HG02623 (cell line): ENCODE data around the gene PIGZ.
A peak's percentile ranks its signal among the peaks of the same experiment; 100 is the strongest.

Experiments
- ATAC-seq: cut with Tn5 transposase; IDR thresholded peaks from one replicate; pipeline ENCODE4 v1.9.1; 2021; ENCODE audit warnings: moderate library complexity; ENCODE audit not compliant: unreplicated experiment

Gene PIGZ

GRCh38 chr3:197001972-197002700, 33.5 kb upstream of the PIGZ start:
- peak; percentile 16 for ATAC-seq

DNA sequence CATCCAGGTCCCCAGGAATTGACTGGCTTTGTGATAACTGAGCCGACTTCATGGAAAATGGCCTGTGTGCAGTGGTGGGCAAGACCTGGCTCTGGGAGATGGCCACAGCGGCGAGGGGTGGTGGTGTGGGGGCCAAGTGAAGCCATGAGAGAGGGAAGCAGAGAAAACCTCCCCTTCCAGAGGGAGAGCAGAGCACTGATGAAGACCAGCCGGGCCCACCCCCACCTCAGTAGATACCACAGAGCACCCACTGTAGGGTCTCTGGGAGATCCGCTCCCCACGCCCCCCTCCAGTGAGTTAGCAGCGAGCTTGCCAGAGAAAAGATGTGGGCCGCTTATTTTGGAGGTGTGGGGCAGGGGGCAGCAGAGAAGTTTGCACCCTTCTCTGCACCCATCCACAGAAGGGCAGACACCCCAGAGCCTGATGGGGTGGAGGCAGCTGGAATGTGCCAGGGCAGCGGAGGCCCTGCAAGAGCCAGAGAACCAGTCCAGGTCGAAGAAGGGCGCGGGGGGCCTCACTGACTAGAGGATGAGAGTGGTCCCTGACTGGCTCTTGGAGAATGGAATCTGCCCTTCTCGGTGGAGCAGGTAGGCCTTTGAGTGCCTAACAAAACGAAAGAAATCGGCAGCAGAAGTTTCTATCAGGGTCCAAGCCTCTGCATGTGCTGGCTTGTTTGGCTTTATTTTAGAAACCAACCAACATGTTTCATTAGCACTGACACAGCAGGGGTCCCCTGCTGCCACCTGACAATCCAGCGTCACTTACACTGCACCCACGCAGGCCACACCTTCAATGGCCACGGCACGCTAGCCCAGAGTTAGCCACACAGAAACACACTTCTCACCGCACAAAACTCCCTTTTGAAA, 32.7 kb upstream of the PIGZ start:
- ATAC-seq, result no peak

DNA sequence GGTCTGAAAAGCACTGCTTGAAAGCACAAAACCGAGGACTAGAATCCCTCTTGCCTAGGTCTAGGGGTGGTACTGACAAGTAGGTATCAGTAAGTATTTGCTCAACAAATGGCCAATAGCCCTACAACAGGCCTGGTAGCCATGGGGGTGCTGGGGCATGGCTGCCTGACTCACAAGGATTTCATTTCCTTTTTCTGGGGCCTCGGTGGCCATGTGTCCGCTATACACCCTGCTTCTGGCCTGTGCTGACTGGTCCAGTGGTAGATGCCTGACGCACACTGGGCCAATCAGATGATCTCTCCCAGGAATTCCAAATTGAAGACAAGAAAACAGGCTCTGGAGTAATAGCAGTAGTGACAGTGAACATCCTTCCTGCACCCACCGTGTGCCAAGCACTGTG, 31.6 kb upstream of the PIGZ start:
- no peak for ATAC-seq

DNA sequence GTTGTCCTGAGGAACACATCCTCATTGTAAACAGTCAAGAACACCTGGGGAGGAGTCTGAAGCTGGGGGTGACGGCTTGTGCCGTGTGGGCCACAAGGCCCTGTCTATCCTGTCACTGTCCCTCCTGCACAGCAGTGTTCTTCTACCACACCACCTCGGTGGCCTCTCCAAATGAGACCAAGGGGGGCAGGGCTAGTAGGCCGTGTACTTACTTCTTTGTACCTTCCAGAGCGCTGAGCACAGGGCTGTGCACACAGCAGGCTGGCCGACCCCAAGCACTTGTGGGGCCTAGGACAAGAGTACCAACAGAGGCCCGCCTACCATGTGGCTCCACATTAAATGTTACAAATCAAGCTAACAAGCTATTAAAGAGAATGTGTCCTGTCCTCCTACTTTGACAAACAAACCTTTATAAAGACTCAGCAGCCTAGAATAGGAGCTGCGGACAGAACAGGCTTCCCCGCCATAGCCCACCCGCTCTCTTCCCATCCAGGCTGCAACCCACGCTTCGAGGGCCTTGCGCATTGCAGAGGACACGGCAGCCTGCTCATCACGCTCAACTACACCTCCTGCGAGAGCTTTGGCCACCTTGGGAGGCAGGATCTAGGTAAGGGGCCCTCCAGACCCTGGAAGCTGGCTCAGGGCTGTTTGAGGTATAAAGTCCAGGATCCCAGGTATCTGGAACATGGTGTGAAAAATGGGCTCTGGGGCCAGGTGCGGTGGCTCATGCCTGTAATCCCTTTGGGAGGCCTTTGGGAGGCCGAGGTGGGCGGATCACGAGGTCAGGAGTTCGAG, 30.5 kb upstream of the PIGZ start:
- no peak for ATAC-seq

DNA sequence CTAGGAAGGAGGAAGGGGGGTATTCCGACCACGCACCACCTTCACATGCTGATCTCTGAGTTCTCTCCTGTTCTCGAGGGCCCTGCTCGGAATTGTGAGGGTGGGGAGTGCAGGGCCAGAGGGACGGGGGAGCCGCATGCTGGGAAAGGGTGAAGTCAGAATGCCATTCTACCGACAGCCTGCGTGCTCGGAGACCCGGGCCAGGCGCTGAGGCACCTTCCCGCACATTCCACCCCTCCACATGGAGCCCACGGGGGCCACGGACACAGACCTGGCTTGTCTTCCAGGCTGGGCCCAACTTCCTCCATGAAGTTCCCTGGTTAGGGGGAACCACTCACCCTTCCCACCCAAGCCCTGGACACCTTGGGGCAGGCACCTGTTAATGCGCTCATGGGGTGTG, 28.7 kb upstream of the PIGZ start:
- ATAC-seq, result no peak

DNA sequence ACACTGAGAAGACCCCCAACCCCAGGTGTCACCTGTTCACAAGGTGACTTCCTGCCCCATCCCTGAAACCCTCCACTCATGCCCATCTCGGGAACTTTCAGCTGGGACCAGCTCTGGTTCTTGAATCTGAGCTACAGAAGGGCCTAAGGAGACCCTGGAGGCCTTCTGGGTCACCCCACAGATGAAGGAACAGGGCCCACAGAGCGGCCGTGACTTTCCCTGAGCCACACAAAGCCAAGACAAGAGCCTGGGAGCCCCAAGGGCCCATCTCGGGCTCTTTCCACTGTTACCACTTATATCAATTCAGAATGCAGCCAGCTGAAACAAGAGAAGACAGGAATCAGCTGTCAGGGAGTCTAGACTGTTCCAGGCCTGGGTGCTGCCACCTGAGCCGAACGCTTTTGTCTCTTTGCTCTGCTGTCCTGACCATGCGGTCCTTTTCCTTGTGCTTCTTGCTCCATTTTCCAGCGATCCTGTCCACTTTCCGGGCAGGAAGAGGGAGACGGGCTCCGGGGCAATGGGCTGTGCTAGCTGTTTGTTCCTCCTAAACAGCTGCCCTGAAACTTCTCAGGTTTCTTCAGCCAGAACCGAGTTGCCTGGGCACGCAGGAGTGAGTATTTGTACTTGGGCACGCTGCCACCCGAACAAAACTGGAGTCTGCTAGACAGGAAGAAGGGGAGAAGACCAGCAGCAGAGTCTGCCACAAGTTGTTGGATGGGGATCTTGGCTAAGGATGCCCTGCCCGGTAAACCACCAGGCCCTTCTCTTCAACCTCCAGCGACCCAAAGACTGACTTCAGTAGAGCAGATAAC, 28.0 kb upstream of the PIGZ start:
- no peak for ATAC-seq

- no peak for ATAC-seq
Observed at GRCh38 chr3:196995646-196996355, 27.2 kb upstream of the PIGZ start.

GRCh38 chr3:196995027-196995426, 26.4 kb upstream of the PIGZ start:
- no peak for ATAC-seq

GRCh38 chr3:196994056-196994455, 25.4 kb upstream of the PIGZ start:
- ATAC-seq, result no peak

DNA sequence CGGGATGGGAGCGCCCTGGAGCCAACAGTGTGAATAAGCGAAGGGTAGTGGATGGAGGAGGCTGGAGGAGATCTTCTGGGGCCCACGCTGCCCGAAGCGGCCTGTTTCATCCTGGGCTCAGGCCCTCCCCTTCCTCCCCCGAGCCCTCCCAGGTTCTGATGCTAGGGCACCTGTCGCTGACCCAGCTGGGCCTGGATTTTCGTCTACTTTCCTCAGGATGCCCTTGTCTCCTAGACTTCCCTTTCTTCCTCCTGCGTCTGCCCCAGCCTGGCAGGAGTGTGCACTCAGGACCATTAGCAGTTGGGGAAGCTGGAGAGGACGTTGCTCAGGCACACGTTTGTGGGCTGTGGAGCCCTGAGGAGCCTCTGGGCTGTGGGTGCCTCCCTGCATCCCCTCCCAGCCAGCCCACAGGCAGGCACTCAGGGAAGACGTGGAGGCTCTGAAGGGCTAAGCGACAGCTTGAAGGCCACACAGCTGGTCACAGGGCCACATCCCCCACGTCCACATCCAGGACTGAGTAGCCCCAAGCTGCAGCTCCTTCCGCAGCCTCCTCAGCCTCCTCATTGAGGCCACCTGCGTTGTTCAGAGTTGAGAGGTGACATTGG, 23.9 kb upstream of the PIGZ start:
- no peak for ATAC-seq

DNA sequence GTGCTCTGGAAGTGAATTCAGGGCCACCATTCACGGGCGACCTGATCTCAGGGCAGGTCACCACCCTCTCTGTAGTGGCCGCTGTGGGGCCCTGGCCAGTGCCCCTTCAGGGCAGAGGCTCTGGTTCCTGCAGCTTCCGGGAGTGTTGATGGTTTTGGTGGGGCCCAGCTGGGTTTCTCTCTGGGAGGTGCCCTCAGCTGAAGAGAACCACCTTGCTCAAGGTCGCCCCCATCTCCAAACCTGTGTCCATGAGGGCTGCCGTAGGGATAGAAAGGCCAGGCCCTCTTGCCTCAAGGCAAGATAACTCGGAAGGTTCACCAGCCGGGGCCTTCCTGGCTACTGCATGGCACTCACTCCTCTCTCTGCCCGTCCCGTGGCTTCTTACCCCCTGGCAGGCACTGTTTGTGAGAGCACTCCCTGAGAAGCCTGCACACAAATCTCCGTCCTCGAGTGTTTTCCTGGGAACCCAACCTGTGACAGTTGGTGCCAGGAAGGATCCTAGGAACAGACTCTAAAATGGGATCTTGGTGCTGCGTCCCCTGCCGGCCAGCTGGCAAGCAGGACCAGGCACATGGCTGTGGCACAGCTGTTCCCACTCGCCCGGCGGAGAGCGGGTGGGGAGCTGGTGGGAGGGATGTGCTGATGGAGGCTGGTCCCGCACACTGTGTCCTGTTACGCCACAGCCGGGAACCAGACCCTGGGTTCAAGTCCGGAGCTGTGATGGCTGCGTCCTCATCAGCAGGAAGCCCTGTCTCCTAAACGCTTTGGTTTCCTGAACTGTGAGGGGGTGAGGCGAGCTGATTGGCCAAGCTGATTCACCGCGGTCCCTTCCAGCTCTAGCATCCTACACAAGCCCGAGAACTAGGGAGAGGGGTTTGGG, 23.2 kb upstream of the PIGZ start:
- ATAC-seq, result no peak

- no peak for ATAC-seq
Observed at GRCh38 chr3:196990601-196991007, 22.0 kb upstream of the PIGZ start.

- ATAC-seq, result no peak
Observed at GRCh38 chr3:196989721-196990262, 21.2 kb upstream of the PIGZ start.

DNA sequence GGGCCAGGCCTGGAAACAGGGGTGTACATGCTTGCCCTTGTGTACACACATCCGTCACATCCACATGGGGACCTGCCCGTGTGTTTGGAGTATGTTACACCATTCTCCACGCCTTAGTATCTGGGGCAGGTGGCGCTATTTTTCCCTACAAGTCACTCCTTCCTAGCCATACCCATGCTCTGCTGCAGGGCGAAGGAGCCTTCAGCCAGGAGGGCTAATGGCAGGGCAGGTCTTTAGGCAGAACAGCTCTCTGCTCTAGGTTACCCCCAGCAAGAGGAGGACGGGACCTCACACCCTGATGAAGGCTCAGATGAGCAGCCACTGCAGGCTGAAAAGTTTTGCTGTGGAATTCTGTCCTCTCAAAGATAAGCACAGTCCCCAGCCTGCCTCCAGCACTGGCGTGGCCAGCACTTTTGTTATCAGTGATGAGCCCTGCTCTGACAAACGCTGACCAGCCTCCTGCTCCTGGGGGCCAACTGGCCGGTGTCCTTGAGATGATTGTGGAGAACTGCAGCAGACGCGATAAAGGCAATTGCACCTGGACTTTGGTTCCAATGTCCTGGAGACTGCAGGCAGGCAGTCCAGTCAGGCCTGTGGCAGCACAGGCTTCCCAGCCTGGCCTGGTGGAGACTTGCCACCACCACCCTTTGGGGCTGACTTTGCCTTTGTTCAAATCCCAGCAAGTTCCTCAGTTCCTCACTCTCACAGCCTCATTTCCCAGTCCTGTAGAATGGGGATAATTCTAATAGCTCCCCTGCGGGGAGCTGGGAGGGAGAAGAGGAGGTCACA, 19.8 kb upstream of the PIGZ start:
- no peak for ATAC-seq

DNA sequence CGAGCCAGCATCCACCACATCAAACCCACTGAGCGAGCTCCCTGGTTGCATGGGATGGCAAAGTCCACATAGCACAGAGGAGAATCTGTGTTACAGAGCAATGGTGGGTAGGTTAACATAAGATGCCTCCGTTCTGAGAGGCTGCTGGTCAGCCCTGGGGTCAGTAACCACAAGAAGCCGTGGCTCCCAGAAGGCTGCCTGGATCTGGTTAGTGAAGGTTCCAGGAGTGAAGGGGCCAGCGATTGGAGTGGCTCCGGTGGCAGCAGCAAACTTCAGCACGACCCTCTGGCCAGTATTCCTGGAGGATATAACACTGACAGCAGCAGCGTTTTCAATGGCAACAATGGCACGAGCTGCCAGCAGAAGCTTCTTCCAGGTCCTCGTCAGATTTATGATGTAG, 18.4 kb upstream of the PIGZ start:
- no peak for ATAC-seq

DNA sequence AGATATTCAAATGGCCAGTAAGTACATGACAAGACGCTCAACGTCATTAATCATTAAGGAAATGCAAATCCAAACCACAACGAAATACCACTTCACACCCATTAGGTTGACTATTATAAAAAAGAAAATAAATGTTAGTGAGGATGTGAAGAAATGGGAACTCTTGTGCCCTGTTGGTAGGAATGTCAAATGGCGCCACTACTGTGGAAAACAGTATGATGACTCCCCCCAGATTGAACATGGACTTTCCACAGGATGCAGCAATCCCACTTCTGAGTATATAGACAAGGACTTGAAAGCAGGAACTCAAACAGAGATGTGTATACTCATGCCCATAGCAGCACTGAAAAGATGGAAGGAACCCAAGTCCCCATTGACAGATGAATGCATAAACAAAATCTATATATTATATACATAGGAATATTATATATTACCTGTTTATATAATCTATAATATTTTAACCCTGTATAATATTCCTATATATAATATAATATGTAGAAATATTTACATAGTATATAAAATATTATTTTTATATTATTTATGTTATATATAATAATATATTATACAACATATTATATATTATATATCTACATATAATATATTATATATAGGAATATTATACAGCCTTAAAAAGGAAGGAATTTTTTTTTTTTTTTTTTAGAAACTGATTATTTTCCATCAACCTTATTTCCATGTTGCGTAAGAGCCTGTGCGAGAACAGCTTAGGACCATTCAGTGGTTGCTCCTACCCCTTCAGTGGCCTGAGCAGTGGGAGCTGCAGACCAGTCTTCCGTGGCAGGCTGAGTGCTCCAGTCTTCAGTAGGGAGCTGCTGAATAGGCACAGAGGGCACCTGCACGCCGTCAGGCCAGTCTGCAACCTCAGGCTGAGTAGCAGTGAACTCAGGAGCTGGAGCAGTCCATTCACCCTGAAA, 17.6 kb upstream of the PIGZ start:
- ATAC-seq, result no peak

DNA sequence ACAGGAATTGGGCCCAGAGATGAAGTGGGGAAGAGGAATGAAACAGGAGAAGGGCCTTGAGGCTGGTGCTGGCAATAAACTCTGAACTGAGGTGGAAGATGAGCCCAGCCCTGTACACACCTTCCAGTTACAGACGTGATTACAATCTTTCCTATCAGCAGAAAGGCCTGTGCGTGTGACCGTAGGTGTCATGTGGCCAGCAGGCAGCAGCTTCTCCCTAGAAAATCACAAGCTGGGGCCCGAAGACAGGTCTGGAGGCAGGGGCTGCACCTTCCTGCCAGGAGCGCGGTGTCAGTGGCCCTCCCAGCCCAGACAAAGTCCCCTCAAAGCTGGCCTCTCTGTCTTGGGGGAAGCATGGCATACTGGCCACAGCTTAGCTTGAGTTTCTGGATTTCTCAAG, 16.7 kb upstream of the PIGZ start:
- ATAC-seq, result no peak
